ENCODE results near the gene PLCB1. TPM values are rescaled to one million over a fixed set of nuclear protein-coding genes. Genes with fewer than 3 reads are reported as not detected.

The PLCB1 gene
- total and polyA plus RNA-seq, 4 donors: 1.6 to 43.8 (median 6.1) TPM

GRCh38 chr20:8678098-8678776 is 546.2 kb downstream of the PLCB1 start:
- Histone ChIP-seq H3K9me3 (ENCODE audit: control insufficient read depth in 4 of 4, insufficient read depth in 3 of 4, low read length in 3 of 4) (no peaks in the 10 kb centered on the region), H3K9ac (ENCODE audit: insufficient read depth in 1 of 2, low read length in 2 of 2) (no peak overlapping the region), H3K36me3 (ENCODE audit: control insufficient read depth in 4 of 4, insufficient read depth in 4 of 4, low read length in 4 of 4) (no peaks in the 10 kb centered on the region), H3K27ac (ENCODE audit: low read depth in 1 of 2, low read length in 1 of 2) (no peak overlapping the region), H3K4me3 (no peak overlapping the region), H3K27me3 (ENCODE audit: control insufficient read depth in 3 of 3, insufficient read depth in 3 of 3, low read length in 2 of 3) (no peaks in the 10 kb centered on the region), H3K4me1 (ENCODE audit: control insufficient read depth in 5 of 5, insufficient read depth in 5 of 5, low read length in 5 of 5) (peaks cover 0 to 4% (median 0%) of the 10 kb centered on the region in 5 donors)
- TF ChIP-seq CTCF (IDR thresholded peaks at IDR 0.05; ENCODE audit: control extremely low read depth, extremely low read depth): no peak
- ATAC-seq (ENCODE audit: insufficient read depth, low FRiP score) (no peak), DNase-seq (no peak)
- 73 to 83% methylated on average over 5 of the region's 5 CpGs for WGBS, 2 donors

GRCh38 chr20:8689337-8689736 is 557.3 kb downstream of the PLCB1 start:
- Histone ChIP-seq H3K36me3 (ENCODE audit: control insufficient read depth in 4 of 4, insufficient read depth in 4 of 4, low read length in 4 of 4) (peaks cover 0 to 2% (median 0%) of the 10 kb centered on the region in 4 donors), H3K4me3 (no peak overlapping the region), H3K27ac (ENCODE audit: low read depth in 1 of 2, low read length in 1 of 2) (no peak overlapping the region), H3K9ac (ENCODE audit: insufficient read depth in 1 of 2, low read length in 2 of 2) (no peak overlapping the region), H3K4me1 (ENCODE audit: control insufficient read depth in 5 of 5, insufficient read depth in 5 of 5, low read length in 5 of 5) (no peaks in the 10 kb centered on the region), H3K9me3 (ENCODE audit: control insufficient read depth in 4 of 4, insufficient read depth in 3 of 4, low read length in 3 of 4) (peaks cover 0 to 4% (median 2%) of the 10 kb centered on the region in 4 donors), H3K27me3 (ENCODE audit: control insufficient read depth in 3 of 3, insufficient read depth in 3 of 3, low read length in 2 of 3) (no peaks in the 10 kb centered on the region)
- DNase-seq (no peak), ATAC-seq (ENCODE audit: insufficient read depth, low FRiP score) (no peak)
- WGBS, 2 donors: 100% methylated on average over 1 of the region's 1 CpG
- TF ChIP-seq CTCF (IDR thresholded peaks at IDR 0.05; ENCODE audit: control extremely low read depth, extremely low read depth): no peak

GRCh38 chr20:8690074-8690473 is 558.0 kb downstream of the PLCB1 start:
- Histone ChIP-seq H3K9me3 (ENCODE audit: control insufficient read depth in 4 of 4, insufficient read depth in 3 of 4, low read length in 3 of 4) (peaks cover 0 to 4% (median 2%) of the 10 kb centered on the region in 4 donors), H3K27me3 (ENCODE audit: control insufficient read depth in 3 of 3, insufficient read depth in 3 of 3, low read length in 2 of 3) (no peaks in the 10 kb centered on the region), H3K36me3 (ENCODE audit: control insufficient read depth in 4 of 4, insufficient read depth in 4 of 4, low read length in 4 of 4) (peaks cover 0 to 2% (median 0%) of the 10 kb centered on the region in 4 donors), H3K4me3 (no peak overlapping the region), H3K4me1 (ENCODE audit: control insufficient read depth in 5 of 5, insufficient read depth in 5 of 5, low read length in 5 of 5) (no peaks in the 10 kb centered on the region), H3K27ac (ENCODE audit: low read depth in 1 of 2, low read length in 1 of 2) (no peak overlapping the region), H3K9ac (ENCODE audit: insufficient read depth in 1 of 2, low read length in 2 of 2) (no peak overlapping the region)
- ATAC-seq (ENCODE audit: insufficient read depth, low FRiP score) (no peak), DNase-seq (no peak)
- no peak for TF ChIP-seq CTCF (IDR thresholded peaks at IDR 0.05; ENCODE audit: control extremely low read depth, extremely low read depth)

GRCh38 chr20:8693709-8694108 is 561.6 kb downstream of the PLCB1 start:
- Histone ChIP-seq H3K27ac (ENCODE audit: low read depth in 1 of 2, low read length in 1 of 2) (no peak overlapping the region), H3K4me3 (no peak overlapping the region), H3K9ac (ENCODE audit: insufficient read depth in 1 of 2, low read length in 2 of 2) (no peak overlapping the region), H3K27me3 (ENCODE audit: control insufficient read depth in 3 of 3, insufficient read depth in 3 of 3, low read length in 2 of 3) (no peaks in the 10 kb centered on the region), H3K9me3 (ENCODE audit: control insufficient read depth in 4 of 4, insufficient read depth in 3 of 4, low read length in 3 of 4) (peaks cover 0 to 4% (median 2%) of the 10 kb centered on the region in 4 donors), H3K36me3 (ENCODE audit: control insufficient read depth in 4 of 4, insufficient read depth in 4 of 4, low read length in 4 of 4) (no peaks in the 10 kb centered on the region), H3K4me1 (ENCODE audit: control insufficient read depth in 5 of 5, insufficient read depth in 5 of 5, low read length in 5 of 5) (no peaks in the 10 kb centered on the region)
- ATAC-seq (ENCODE audit: insufficient read depth, low FRiP score) (no peak), DNase-seq (no peak)
- no peak for TF ChIP-seq CTCF (IDR thresholded peaks at IDR 0.05; ENCODE audit: control extremely low read depth, extremely low read depth)
- 86 to 99% methylated on average over 2 of the region's 2 CpGs for WGBS, 2 donors
